BLaER1 treated with 17β-estradiol and CSF1 and Interleukin-3, amounts not matched to agents 10 nM and 100 nM (cell line): ENCODE data around the gene NBPF12.
"Not testable (repeated sequence)": the region's sequence is repeated elsewhere in the genome, so short reads cannot be mapped to it uniquely, and the experiment has no call there.

ENCODE experiments used
- H3K27ac ChIP-seq, 11 experiments: shearing (Covaris generic); formaldehyde crosslinking; 2 replicates each; pipeline ENCODE4 v1.8.1; 2022
- H3K27me3 ChIP-seq, 11 experiments: shearing (Covaris generic); formaldehyde crosslinking; 2 replicates each; pipeline ENCODE4 v1.8.1; 2022
- H3K36me3 ChIP-seq, 11 experiments: shearing (Covaris generic); formaldehyde crosslinking; 2 replicates each; pipeline ENCODE4 v1.8.1; 2022
- H3K4me1 ChIP-seq, 10 experiments: shearing (Covaris generic); formaldehyde crosslinking; 2 replicates each; pipeline ENCODE4 v1.8.1; 2022
- H3K4me2 ChIP-seq, 11 experiments: shearing (Covaris generic); formaldehyde crosslinking; 2 replicates each; pipeline ENCODE4 v1.8.1; 2022
- H3K4me3 ChIP-seq, 10 experiments: shearing (Covaris generic); formaldehyde crosslinking; 2 replicates each; pipeline ENCODE4 v1.8.1; 2022
- H3K9ac ChIP-seq, 11 experiments: shearing (Covaris generic); formaldehyde crosslinking; 2 replicates each; pipeline ENCODE4 v1.8.1; 2022
- H3K9me3 ChIP-seq, 11 experiments: shearing (Covaris generic); formaldehyde crosslinking; replicated peaks in 1 of 11; 2 replicates each; pipeline ENCODE4 v1.8.1; 2022
- H4K20me1 ChIP-seq, 11 experiments: shearing (Covaris generic); formaldehyde crosslinking; 2 replicates each; pipeline ENCODE4 v1.8.1; 2022

The NBPF12 gene, protein sequence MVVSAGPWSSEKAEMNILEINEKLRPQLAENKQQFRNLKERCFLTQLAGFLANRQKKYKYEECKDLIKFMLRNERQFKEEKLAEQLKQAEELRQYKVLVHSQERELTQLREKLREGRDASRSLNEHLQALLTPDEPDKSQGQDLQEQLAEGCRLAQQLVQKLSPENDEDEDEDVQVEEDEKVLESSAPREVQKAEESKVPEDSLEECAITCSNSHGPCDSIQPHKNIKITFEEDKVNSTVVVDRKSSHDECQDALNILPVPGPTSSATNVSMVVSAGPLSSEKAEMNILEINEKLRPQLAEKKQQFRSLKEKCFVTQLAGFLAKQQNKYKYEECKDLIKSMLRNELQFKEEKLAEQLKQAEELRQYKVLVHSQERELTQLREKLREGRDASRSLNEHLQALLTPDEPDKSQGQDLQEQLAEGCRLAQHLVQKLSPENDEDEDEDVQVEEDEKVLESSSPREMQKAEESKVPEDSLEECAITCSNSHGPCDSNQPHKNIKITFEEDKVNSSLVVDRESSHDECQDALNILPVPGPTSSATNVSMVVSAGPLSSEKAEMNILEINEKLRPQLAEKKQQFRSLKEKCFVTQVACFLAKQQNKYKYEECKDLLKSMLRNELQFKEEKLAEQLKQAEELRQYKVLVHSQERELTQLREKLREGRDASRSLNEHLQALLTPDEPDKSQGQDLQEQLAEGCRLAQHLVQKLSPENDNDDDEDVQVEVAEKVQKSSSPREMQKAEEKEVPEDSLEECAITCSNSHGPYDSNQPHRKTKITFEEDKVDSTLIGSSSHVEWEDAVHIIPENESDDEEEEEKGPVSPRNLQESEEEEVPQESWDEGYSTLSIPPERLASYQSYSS (N-terminal part only)

GRCh38 chr1:146938242-146938902 lies at the start of gene NBPF12:
NBPF12 (plus strand) TSS chr1:146938324; CDS start chr1:146960144, 21,820 bp downstream.
- peak within 1 kb of the TSS; percentile 68 to 80 (median 76) for H3K4me3 ChIP-seq
- H3K9me3 ChIP-seq, H3K4me1 ChIP-seq, H3K27me3 ChIP-seq, H3K36me3 ChIP-seq: not testable (repeated sequence)
- peak within 1 kb of the TSS; percentile 81 to 89 (median 83) for H3K27ac ChIP-seq
- peaks cover 0 to 11% (median 0%) of the 10 kb centered on the region in 11 experiments; a peak in 4 of 22 replicates for H4K20me1 ChIP-seq
- peak within 1 kb of the TSS; percentile 72 to 84 (median 79) for H3K4me2 ChIP-seq
- H3K9ac ChIP-seq: peak within 1 kb of the TSS; percentile 84 to 92 (median 87)

- not testable (repeated sequence) for H3K4me3 ChIP-seq, H3K27ac ChIP-seq, H3K4me2 ChIP-seq, H3K4me1 ChIP-seq, H3K36me3 ChIP-seq, H4K20me1 ChIP-seq, H3K9ac ChIP-seq, H3K27me3 ChIP-seq
- H3K9me3 ChIP-seq: peaks cover 20 to 22% (median 20%) of the 10 kb centered on the region in 11 experiments
Measured at GRCh38 chr1:146891355-146891754, 46.8 kb upstream of the NBPF12 start.

- H3K9ac ChIP-seq, H3K36me3 ChIP-seq: not testable (repeated sequence)
- peaks cover 20 to 22% (median 20%) of the 10 kb centered on the region in 11 experiments for H3K9me3 ChIP-seq
Measured at GRCh38 chr1:146892331-146892730, 45.8 kb upstream of the NBPF12 start.

DNA sequence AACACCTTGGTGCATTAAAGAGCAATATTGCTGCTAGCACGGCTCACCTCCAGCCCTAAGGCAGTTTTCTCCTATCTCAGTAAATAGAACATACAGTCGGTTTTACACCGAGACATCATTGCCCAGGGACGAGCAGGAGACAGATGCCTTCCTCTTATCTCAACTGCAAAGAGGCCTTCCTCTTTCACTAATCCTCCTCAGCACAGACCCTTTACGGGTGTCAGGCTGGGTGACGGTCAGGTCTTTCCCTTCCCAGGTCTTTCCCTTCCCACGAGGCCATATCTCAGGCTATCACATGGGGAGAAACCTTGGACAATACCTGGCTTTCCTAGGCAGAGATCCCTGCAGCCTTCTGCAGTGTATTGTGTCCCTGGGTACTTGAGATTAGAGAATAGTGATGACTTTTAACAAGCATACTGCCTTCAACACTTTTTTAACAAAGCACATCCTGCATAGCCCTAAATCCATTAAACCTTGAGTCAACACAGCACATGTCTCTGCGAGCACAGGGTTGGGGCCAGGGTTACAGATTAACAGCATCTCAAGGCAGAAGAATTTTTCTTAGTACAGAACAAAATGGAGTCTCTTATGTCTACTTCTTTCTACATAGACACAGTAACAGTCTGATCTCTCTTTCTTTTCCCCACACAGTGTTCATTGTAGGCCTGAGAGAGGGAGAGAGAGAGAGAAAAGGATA lies 30.4 kb upstream of the NBPF12 start:
- H3K27me3 ChIP-seq, H3K27ac ChIP-seq, H3K9ac ChIP-seq, H3K36me3 ChIP-seq, H3K4me1 ChIP-seq, H3K4me2 ChIP-seq, H4K20me1 ChIP-seq, H3K9me3 ChIP-seq, H3K4me3 ChIP-seq: not testable (repeated sequence)

More at GRCh38 chr1:146892331-146892730, 45.8 kb upstream of the NBPF12 start:
- not testable (repeated sequence) for H3K27ac ChIP-seq, H4K20me1 ChIP-seq, H3K4me1 ChIP-seq, H3K4me3 ChIP-seq, H3K4me2 ChIP-seq, H3K27me3 ChIP-seq

DNA sequence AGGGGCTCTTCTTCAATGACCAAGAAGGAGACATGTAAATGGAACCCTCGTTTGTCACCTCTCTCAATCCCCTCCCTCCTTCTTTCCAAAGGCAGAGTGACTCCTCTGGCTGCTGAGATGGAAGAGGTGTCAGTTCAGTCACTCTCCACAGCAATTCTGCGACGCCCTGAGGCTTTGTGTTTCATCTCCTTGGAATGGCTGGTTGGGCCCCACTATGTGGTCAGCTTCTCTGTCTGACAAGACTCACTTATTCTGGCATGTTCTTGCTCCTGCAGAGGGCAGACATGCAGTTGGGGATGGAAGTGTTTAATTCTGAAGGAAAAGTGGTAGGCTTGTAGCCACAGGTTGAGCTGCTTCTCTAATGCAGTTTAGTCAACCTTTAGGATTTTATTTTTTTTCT lies 25.1 kb upstream of the NBPF12 start:
- not testable (repeated sequence) for H3K36me3 ChIP-seq, H3K27ac ChIP-seq, H3K9ac ChIP-seq, H3K27me3 ChIP-seq, H3K9me3 ChIP-seq, H3K4me1 ChIP-seq, H4K20me1 ChIP-seq, H3K4me3 ChIP-seq, H3K4me2 ChIP-seq

DNA sequence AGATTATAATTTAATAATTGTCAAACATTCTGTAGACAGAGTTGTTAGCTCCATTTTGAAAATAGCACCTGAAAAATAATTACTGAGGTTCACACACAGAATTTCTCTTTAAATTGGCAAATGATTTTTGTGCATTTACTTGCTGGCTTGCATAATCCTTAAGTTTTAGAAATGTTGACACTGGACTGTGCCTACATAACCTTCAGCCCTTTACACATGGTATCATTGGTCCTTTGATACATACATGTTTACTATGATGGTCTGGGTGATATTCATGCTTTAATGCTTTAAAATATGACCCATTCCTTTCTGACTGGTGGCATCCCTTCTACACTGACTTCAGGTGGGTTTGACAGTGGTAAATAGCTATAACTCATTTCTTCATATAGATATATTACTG lies 17.3 kb upstream of the NBPF12 start:
- H3K36me3 ChIP-seq, H3K4me1 ChIP-seq, H3K4me3 ChIP-seq, H3K9ac ChIP-seq, H3K9me3 ChIP-seq, H4K20me1 ChIP-seq, H3K27ac ChIP-seq, H3K4me2 ChIP-seq, H3K27me3 ChIP-seq: not testable (repeated sequence)

DNA sequence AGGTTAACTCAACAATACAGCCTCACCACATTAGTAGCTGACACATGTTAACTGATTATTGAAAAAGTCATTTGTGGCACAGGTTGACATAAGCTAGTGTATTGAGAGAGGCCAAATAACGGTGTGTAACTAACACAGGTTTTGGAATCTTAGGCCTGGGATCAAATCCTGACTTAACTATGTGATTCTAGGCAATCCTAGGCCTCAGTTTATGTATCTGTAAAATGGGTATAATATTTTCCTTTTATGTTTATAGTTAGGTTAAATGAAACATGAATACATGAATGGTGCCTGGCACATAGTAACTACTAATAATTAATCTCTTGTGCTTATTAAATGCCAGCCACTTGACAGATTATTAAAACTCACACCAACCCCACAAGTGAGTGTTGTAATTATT lies 15.5 kb upstream of the NBPF12 start:
- H3K9ac ChIP-seq, H3K9me3 ChIP-seq, H3K4me1 ChIP-seq, H3K27ac ChIP-seq, H3K36me3 ChIP-seq, H3K4me3 ChIP-seq, H3K27me3 ChIP-seq, H4K20me1 ChIP-seq, H3K4me2 ChIP-seq: not testable (repeated sequence)

DNA sequence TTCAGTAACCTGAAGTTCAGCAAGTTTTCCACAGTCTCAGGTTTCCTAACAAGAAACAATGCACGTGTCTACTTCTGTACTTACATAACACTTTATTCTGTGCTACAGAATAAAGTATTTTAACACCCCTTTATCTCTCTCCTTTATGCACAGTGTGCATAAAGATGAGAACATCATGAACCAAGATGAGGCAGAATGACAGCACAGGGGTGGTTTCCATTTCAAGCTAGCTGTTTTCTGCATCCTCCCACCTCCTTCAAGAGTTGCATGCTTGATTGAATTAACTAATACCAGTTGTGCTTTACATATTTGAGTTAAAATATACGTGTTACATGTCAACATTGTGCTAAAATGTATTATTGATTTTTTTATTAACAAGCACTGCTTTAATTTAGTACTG lies 14.0 kb upstream of the NBPF12 start:
- not testable (repeated sequence) for H3K4me2 ChIP-seq, H3K4me1 ChIP-seq, H3K27ac ChIP-seq, H3K27me3 ChIP-seq, H3K4me3 ChIP-seq, H3K9me3 ChIP-seq, H3K9ac ChIP-seq, H3K36me3 ChIP-seq, H4K20me1 ChIP-seq

DNA sequence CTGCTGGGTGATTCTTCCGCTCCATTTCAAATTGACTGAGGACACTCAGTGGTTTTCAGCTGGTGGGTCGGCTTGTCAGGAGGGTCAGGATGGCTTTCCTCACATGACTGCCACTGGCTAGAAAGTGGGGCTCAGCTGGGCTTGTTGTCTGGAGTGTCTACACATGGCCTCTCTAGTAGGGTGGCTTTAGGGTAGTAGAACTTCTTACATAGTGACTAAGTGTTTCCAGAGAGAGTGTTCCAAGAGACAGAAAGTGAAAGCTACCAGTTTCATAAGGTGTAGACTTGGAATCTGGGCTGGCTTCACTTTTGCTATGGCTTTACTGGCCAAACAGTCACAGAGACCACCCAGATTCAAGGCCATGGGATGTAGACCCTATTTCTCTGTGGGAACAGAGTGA lies 11.7 kb upstream of the NBPF12 start:
- H3K9me3 ChIP-seq, H3K4me2 ChIP-seq, H3K4me3 ChIP-seq, H3K27ac ChIP-seq, H3K27me3 ChIP-seq, H3K4me1 ChIP-seq, H3K9ac ChIP-seq, H4K20me1 ChIP-seq, H3K36me3 ChIP-seq: not testable (repeated sequence)

DNA sequence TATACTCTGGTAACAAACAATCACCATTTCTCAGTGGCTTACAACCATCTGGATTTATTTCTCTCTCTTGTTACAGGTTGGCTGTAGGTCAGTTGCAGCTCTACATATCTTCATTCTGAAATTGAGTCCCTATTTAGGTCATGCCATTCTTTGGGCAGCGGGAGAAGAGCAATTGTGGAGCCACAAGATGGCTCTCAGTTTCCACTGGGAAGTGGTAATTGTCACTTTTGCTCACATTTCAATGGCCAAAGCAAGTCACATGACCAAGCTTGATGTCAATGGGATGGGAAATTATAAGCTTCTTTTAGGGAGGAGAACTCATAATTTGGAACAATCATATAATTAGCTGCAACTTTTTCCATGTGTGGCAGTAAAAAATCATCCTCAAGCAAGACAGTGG lies 7.9 kb upstream of the NBPF12 start:
- H3K4me3 ChIP-seq, H3K9me3 ChIP-seq, H3K4me1 ChIP-seq, H3K4me2 ChIP-seq, H3K36me3 ChIP-seq, H3K27ac ChIP-seq, H3K27me3 ChIP-seq, H3K9ac ChIP-seq, H4K20me1 ChIP-seq: not testable (repeated sequence)

GRCh38 chr1:146934390-146935223 lies 3.5 kb upstream of the NBPF12 start:
- H3K4me1 ChIP-seq, H3K4me3 ChIP-seq, H3K36me3 ChIP-seq, H4K20me1 ChIP-seq, H3K4me2 ChIP-seq, H3K9ac ChIP-seq, H3K27ac ChIP-seq, H3K27me3 ChIP-seq, H3K9me3 ChIP-seq: not testable (repeated sequence)

GRCh38 chr1:146937462-146937861 lies 662 bp upstream of the NBPF12 start:
- not testable (repeated sequence) for H3K4me1 ChIP-seq, H3K9me3 ChIP-seq, H3K4me3 ChIP-seq, H3K27me3 ChIP-seq, H3K27ac ChIP-seq, H3K9ac ChIP-seq, H3K36me3 ChIP-seq, H3K4me2 ChIP-seq
- H4K20me1 ChIP-seq: peaks cover 0 to 11% (median 0%) of the 10 kb centered on the region in 11 experiments; a peak in 4 of 22 replicates
